OCI-LY3 (cell line): ENCODE data around the gene NUB1.

Experiments used
- H2AFZ ChIP-seq: fragments of 200-600, 300-600 bp; shearing (Covaris generic); 2 replicates; pipeline ENCODE4 v1.6.0; 2014; ENCODE audit warnings: antibody characterized with exemption, low read depth, low read length
- H3K27ac ChIP-seq: fragments of 200-600, 300-600 bp; sonication (generic); 2 replicates; pipeline ENCODE4 v1.5.1; 2014; ENCODE audit warnings: mild to moderate bottlenecking, low read length, moderate library complexity, mixed read lengths
- H3K27me3 ChIP-seq: fragments of 200-600, 300-600 bp; sonication (generic); 2 replicates; pipeline ENCODE4 v1.6.1; 2014; ENCODE audit warnings: low read depth, low read length, mixed read lengths
- H3K36me3 ChIP-seq: fragments of 200-600, 300-600 bp; sonication (generic); replicated peaks from 2 replicates; pipeline ENCODE3; 2014; ENCODE audit warnings: low read depth, low read length, mixed read lengths
- H3K4me1 ChIP-seq: fragments of 300-600, 200-600 bp; sonication (generic); 2 replicates; pipeline ENCODE4 v1.6.1; 2014; ENCODE audit warnings: low read length, mixed read lengths
- H3K4me2 ChIP-seq: fragments of 200-600, 300-600 bp; sonication (generic); 2 replicates; pipeline ENCODE4 v1.6.1; 2014; ENCODE audit warnings: low read length, mixed read lengths
- H3K4me3 ChIP-seq: fragments of 300-600, 200-600 bp; sonication (generic); 2 replicates; pipeline ENCODE4 v1.5.1; 2014; ENCODE audit warnings: antibody characterized with exemption, mild to moderate bottlenecking, low read length, moderate library complexity
- H3K79me2 ChIP-seq: fragments of 300-600, 200-600 bp; shearing (Covaris generic); 2 replicates; pipeline ENCODE4 v1.6.1; 2014; ENCODE audit warnings: mild to moderate bottlenecking, low read length, mixed read lengths
- H3K9ac ChIP-seq: fragments of 300-600, 200-600 bp; shearing (Covaris generic); 2 replicates; pipeline ENCODE4 v1.6.0; 2014; ENCODE audit warnings: mild to moderate bottlenecking, low read length, moderate library complexity
- H3K9me3 ChIP-seq: fragments of 200-600, 300-600 bp; shearing (Covaris generic); 2 replicates; pipeline ENCODE4 v1.6.1; 2014; ENCODE audit warnings: low read length, mixed read lengths; ENCODE audit not compliant: insufficient read depth
- H4K20me1 ChIP-seq: fragments of 200-600, 300-600 bp; sonication (generic); 2 replicates; pipeline ENCODE4 v1.6.1; 2016; ENCODE audit warnings: low read length, mixed read lengths; ENCODE audit not compliant: insufficient read depth
- EZH2phosphoT487 ChIP-seq: fragments of 200-600 bp; shearing (Covaris generic); IDR thresholded peaks from 2 replicates; pipeline ENCODE4 v1.6.1; 2018; ENCODE audit warnings: antibody characterized with exemption, mixed run types, low read depth
- TF ChIP-seq, protein P1 (sequence below): fragments of 200-600, 300-600 bp; sonication (generic); IDR thresholded peaks from 2 replicates; pipeline ENCODE4 v1.5.1; 2014; ENCODE audit warnings: antibody characterized with exemption, low read length, low read depth

Gene NUB1

GRCh38 chr7:151372612-151373265 is 31.1 kb downstream of the NUB1 start:
- no peak overlapping the region for H3K4me3 ChIP-seq
- no peaks in the 10 kb centered on the region for H3K9me3 ChIP-seq
- no peaks in the 10 kb centered on the region for H3K27me3 ChIP-seq
- peaks cover 2% of the 10 kb centered on the region; the same call in 1 of the 2 replicates for H3K4me1 ChIP-seq
- no peaks in the 10 kb centered on the region; the same call in 1 of the 2 replicates for H4K20me1 ChIP-seq
- H2AFZ ChIP-seq = no peak overlapping the region
- no peaks in the 10 kb centered on the region for H3K79me2 ChIP-seq
- H3K4me2 ChIP-seq = no peak overlapping the region
- H3K27ac ChIP-seq = no peak overlapping the region
- TF ChIP-seq, protein P1, sequence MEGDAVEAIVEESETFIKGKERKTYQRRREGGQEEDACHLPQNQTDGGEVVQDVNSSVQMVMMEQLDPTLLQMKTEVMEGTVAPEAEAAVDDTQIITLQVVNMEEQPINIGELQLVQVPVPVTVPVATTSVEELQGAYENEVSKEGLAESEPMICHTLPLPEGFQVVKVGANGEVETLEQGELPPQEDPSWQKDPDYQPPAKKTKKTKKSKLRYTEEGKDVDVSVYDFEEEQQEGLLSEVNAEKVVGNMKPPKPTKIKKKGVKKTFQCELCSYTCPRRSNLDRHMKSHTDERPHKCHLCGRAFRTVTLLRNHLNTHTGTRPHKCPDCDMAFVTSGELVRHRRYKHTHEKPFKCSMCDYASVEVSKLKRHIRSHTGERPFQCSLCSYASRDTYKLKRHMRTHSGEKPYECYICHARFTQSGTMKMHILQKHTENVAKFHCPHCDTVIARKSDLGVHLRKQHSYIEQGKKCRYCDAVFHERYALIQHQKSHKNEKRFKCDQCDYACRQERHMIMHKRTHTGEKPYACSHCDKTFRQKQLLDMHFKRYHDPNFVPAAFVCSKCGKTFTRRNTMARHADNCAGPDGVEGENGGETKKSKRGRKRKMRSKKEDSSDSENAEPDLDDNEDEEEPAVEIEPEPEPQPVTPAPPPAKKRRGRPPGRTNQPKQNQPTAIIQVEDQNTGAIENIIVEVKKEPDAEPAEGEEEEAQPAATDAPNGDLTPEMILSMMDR = no peak
- TF ChIP-seq EZH2phosphoT487 = no peak
- no peak overlapping the region for H3K9ac ChIP-seq
- H3K36me3 ChIP-seq = no peaks in the 10 kb centered on the region

DNA sequence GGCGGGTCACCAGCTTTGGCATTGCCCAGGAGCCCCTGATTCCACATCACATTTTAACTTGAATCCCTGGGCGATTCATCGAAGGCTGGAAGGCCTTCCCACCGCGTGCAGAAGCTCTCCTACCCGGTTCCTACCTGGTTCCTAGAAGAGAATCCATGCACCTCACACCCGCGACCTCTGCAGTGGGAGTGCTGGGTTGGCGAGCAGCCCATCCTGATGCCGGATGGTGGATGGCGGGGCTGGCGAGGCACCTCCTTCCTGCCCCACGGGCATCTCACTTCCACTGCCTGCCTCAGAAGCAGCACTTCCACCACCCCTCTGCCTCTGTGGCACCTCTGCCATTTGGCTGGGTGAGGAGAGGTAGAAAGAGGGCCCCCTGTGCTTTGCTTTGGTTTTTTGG is 32.0 kb downstream of the NUB1 start:
- Histone ChIP-seq H3K36me3 (no peaks in the 10 kb centered on the region), H3K9ac (no peak overlapping the region), H3K4me2 (no peak overlapping the region), H3K4me1 (no peaks in the 10 kb centered on the region), H3K4me3 (no peak overlapping the region), H4K20me1 (no peaks in the 10 kb centered on the region; the same call in 1 of the 2 replicates), H3K27ac (no peak overlapping the region), H2AFZ (no peak overlapping the region), H3K27me3 (no peaks in the 10 kb centered on the region), H3K79me2 (no peaks in the 10 kb centered on the region), H3K9me3 (no peaks in the 10 kb centered on the region)
- no peak for TF ChIP-seq EZH2phosphoT487
- TF ChIP-seq, protein P1 = no peak

DNA sequence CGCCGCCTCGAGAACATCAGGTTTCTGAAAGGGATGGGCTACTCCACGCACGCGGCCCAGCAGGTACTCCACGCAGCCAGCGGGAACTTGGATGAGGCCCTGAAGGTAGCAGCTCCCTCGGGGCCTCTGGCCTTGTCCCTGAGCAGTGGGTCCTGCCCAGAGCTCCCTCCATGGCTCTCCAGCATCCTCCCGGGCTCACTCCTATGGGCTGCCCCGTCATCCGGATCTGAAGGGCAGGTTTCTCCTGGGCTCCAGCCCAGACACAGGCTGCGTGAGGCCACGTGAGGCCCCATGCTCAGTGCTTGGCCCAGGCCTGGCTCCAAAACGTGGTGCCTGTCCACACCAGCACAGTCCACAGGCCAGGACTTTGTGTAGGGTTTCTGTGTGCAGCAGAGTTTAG is 32.5 kb downstream of the NUB1 start:
- Histone ChIP-seq H3K27ac (no peak overlapping the region), H4K20me1 (no peaks in the 10 kb centered on the region; the same call in 1 of the 2 replicates), H3K4me3 (no peak overlapping the region), H3K79me2 (no peaks in the 10 kb centered on the region), H3K4me2 (no peak overlapping the region), H3K36me3 (no peaks in the 10 kb centered on the region), H3K27me3 (no peaks in the 10 kb centered on the region), H3K4me1 (no peaks in the 10 kb centered on the region), H3K9me3 (no peaks in the 10 kb centered on the region), H2AFZ (no peak overlapping the region), H3K9ac (no peak overlapping the region)
- no peak for TF ChIP-seq EZH2phosphoT487
- TF ChIP-seq, protein P1 = no peak

- Histone ChIP-seq H3K79me2 (no peaks in the 10 kb centered on the region), H3K36me3 (no peaks in the 10 kb centered on the region), H3K4me3 (no peak overlapping the region), H4K20me1 (no peaks in the 10 kb centered on the region; the same call in 1 of the 2 replicates), H3K27ac (no peak overlapping the region), H3K4me1 (no peaks in the 10 kb centered on the region), H3K27me3 (no peaks in the 10 kb centered on the region), H2AFZ (no peak overlapping the region), H3K9me3 (no peaks in the 10 kb centered on the region), H3K4me2 (no peak overlapping the region), H3K9ac (no peak overlapping the region)
- TF ChIP-seq, protein P1 = no peak
These were observed 33.1 kb downstream of the NUB1 start for GRCh38 chr7:151374726-151375125.
